HL-60 (cell line): Measurements from ENCODE around the gene VWA2.

Experiments
- GABPA ChIP-seq: IDR thresholded peaks from 2 replicates; pipeline ENCODE4 v1.6.1; 2012; ENCODE audit warnings: low read depth
- TF ChIP-seq, protein P1 (sequence below): IDR thresholded peaks from one replicate; pipeline ENCODE4 v1.5.1; 2011; ENCODE audit warnings: low read length, control low read depth, inconsistent platforms; ENCODE audit not compliant: insufficient read depth

DNA sequence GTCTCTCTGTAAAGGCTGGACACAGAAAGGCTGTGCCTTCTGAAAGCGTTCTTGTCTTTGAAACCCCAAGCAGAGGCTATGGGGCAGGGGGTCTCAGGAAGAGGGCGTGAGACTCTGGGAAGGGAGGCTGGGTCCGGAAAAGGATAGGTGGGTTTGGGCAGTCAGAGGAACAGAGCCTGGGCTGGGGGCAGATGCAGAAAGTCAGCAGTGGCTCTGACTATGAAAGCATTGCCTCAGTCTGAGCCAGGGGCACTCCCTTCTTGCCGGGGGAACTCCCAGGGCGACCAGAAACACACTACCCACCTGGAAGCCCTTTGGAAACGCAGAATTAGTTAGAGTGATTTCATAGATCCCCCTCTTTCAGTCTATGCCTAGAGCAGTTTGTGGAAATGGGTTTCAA is 72.0 kb downstream of the VWA2 start:
- TF ChIP-seq GABPA: no peak
- TF ChIP-seq, protein P1, sequence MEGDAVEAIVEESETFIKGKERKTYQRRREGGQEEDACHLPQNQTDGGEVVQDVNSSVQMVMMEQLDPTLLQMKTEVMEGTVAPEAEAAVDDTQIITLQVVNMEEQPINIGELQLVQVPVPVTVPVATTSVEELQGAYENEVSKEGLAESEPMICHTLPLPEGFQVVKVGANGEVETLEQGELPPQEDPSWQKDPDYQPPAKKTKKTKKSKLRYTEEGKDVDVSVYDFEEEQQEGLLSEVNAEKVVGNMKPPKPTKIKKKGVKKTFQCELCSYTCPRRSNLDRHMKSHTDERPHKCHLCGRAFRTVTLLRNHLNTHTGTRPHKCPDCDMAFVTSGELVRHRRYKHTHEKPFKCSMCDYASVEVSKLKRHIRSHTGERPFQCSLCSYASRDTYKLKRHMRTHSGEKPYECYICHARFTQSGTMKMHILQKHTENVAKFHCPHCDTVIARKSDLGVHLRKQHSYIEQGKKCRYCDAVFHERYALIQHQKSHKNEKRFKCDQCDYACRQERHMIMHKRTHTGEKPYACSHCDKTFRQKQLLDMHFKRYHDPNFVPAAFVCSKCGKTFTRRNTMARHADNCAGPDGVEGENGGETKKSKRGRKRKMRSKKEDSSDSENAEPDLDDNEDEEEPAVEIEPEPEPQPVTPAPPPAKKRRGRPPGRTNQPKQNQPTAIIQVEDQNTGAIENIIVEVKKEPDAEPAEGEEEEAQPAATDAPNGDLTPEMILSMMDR: no peak
